Transverse colon (tissue), 4 donors: ENCODE data around the gene PTPRN2. TPM values are rescaled to one million over a fixed set of nuclear protein-coding genes. Genes with fewer than 3 reads are reported as not detected.

Source experiments
- DNase-seq: peaks from one replicate; pipeline ENCODE4 v3.0.0-alpha.2; 2019
- H3K27ac ChIP-seq, 4 donors: fragments of 200-600 bp; sonication (generic); 2 replicates each; pipeline ENCODE4 v1.5.1; 2016 to 2018; ENCODE audit warnings: inconsistent platforms in 4 of 4
- H3K27me3 ChIP-seq: fragments of 200-600 bp; sonication (generic); 2 replicates; pipeline ENCODE4 v1.5.1; 2017; ENCODE audit warnings: inconsistent platforms
- H3K36me3 ChIP-seq, 4 donors: fragments of 200-600 bp; sonication (generic); 2 replicates each; pipeline ENCODE4 v1.5.1; 2017 to 2019; ENCODE audit warnings: inconsistent platforms in 4 of 4
- H3K4me1 ChIP-seq, 4 donors: fragments of 200-600 bp; sonication (generic); 2 replicates each; pipeline ENCODE4 v1.5.1; 2017 to 2020; ENCODE audit warnings: inconsistent platforms in 4 of 4
- H3K4me3 ChIP-seq, 4 donors: fragments of 200-600 bp; sonication (generic); 1 replicate in 1 of 4; 2 replicates in 3 of 4; pipeline versions ENCODE4 v1.5.1 to v1.6.1; 2017 to 2019; ENCODE audit warnings: inconsistent platforms in 4 of 4
- H3K9me3 ChIP-seq, 2 donors: fragments of 200-600 bp; sonication (generic); 2 replicates each; pipeline ENCODE4 v1.5.1; 2017 to 2019; ENCODE audit warnings: inconsistent platforms in 2 of 2
- EP300 ChIP-seq: sonication (generic); formaldehyde crosslinking; IDR thresholded peaks from one replicate; pipeline ENCODE4 v1.6.1; 2017; ENCODE audit warnings: antibody characterized with exemption, low read depth
- POLR2A ChIP-seq: fragments of 450-650 bp; IDR thresholded peaks from one replicate; pipeline ENCODE4 v1.6.1; 2016; ENCODE audit warnings: antibody characterized with exemption, mild to moderate bottlenecking, moderate library complexity
- POLR2AphosphoS5 ChIP-seq, 3 donors: sonication (generic); formaldehyde crosslinking; IDR thresholded peaks; one replicate each; pipeline ENCODE4 v1.6.1; 2016; ENCODE audit warnings: antibody characterized with exemption in 3 of 3
- WGBS, 2 donors: methylation state at CpG; one replicate each; pipeline ENCODE4 v1.1.5; 2018; ENCODE audit warnings: low coverage in 1 of 2; 5-methylcytosine and 5-hydroxymethylcytosine counted together
- in situ Hi-C, 4 donors: fragments of 200-750 bp; cut with MboI; loops; one replicate each; pipeline versions ENCODE4 v1.15.0 to v1.15.1; 2017; ENCODE audit warnings: low sequenced_read_pairs in 3 of 4, low pct_ligation_motif_present in 1 of 4, low pct_unique_long_range_greater_than_20kb in 1 of 4
- intact Hi-C: fragments of 100-400 bp; cut with DNase I; formaldehyde crosslinking; loops from one replicate; pipeline ENCODE4 v1.15.1; 2023; ENCODE audit warnings: low total_unique reads
- total RNA-seq, 4 donors: library from RNA; depleted of rRNA; stranded (reverse); fragments of >200 nt; gene quantifications; one replicate each; pipeline ENCODE4 v1.1.0, GENCODE V29; 2016
- TF ChIP-seq, protein P1 (sequence below), 5 experiments: fragments of 200-600 bp in 3 of 5; fragments of 450-650 bp in 2 of 5; sonication (generic) in 3 of 5; IDR thresholded peaks; 1 replicate in 2 of 5; 2 replicates in 3 of 5; pipeline ENCODE4 v1.5.1; 2016 to 2017; ENCODE audit warnings: antibody characterized with exemption in 5 of 5, inconsistent platforms in 3 of 5, mild to moderate bottlenecking in 2 of 5, moderate library complexity in 1 of 5

The PTPRN2 gene
- total RNA-seq, 4 donors from 2014 or later, result 15.4 to 31.1 (median 21.8) TPM

DNA sequence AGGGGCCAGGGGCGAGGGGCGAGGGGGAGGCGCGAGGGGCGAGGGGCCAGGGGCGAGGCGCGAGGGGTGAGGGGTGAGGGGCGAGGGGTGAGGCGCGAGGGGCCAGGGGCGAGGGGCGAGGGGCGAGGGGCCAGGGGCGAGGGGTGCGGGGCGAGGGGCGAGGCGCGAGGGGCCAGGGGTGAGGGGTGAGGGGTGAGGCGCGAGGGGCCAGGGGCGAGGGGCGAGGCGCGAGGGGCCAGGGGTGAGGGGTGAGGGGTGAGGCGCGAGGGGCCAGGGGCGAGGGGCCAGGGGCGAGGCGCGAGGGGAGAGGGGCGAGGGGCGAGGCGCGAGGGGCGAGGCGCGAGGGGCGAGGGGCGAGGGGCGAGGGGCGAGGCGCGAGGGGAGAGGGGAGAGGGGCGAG lies 192.3 kb downstream of the PTPRN2 start:
- H3K4me3 ChIP-seq, result no peak overlapping the region
- no peaks in the 10 kb centered on the region for H3K27me3 ChIP-seq
- in situ Hi-C loops, result no loop called here
- H3K9me3 ChIP-seq, result peaks cover 0 to 4% of the 10 kb centered on the region in 2 donors
- TF ChIP-seq EP300, result no peak
- TF ChIP-seq, protein P1, sequence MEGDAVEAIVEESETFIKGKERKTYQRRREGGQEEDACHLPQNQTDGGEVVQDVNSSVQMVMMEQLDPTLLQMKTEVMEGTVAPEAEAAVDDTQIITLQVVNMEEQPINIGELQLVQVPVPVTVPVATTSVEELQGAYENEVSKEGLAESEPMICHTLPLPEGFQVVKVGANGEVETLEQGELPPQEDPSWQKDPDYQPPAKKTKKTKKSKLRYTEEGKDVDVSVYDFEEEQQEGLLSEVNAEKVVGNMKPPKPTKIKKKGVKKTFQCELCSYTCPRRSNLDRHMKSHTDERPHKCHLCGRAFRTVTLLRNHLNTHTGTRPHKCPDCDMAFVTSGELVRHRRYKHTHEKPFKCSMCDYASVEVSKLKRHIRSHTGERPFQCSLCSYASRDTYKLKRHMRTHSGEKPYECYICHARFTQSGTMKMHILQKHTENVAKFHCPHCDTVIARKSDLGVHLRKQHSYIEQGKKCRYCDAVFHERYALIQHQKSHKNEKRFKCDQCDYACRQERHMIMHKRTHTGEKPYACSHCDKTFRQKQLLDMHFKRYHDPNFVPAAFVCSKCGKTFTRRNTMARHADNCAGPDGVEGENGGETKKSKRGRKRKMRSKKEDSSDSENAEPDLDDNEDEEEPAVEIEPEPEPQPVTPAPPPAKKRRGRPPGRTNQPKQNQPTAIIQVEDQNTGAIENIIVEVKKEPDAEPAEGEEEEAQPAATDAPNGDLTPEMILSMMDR (IDR thresholded peaks at IDR 0.05), result no peak
- no peak for TF ChIP-seq POLR2AphosphoS5 (IDR thresholded peaks at IDR 0.05)
- TF ChIP-seq POLR2A, result no peak
- peaks cover 0 to 13% (median 9%) of the 10 kb centered on the region in 4 donors for H3K4me1 ChIP-seq
- intact Hi-C loops, result no loop called here
- H3K27ac ChIP-seq, result no peak overlapping the region
- WGBS, 2 donors, result 70% methylated on average over 2 of the region's 46 CpGs; no CpG with 5 or more reads in 1 of the 2 donors
- DNase-seq, result no peak
- H3K36me3 ChIP-seq, result no peaks in the 10 kb centered on the region

DNA sequence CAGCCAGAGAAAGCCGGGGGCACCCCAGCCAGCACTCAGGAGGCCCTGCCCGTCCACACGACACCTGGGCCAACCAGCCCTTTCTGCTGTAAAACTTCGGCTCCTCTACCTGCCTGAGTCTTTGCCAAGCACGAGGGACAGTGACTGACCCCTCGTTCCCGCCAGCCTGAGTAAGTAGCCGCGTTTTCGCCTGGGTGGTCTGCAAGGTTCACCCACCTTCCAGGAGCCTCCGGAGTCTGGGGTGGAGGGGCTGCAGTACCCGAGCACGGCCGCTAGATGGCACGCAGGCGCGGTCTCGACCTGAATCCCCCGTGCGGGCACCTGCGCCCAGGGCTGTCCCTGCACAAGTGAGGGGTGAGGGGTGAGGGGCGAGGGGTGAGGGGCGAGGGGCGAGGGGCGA lies 192.7 kb downstream of the PTPRN2 start:
- in situ Hi-C loops, result no loop called here
- no peak overlapping the region for H3K27ac ChIP-seq
- peaks cover 0 to 4% of the 10 kb centered on the region in 2 donors for H3K9me3 ChIP-seq
- no peaks in the 10 kb centered on the region for H3K36me3 ChIP-seq
- TF ChIP-seq POLR2A (no peak), EP300 (no peak), POLR2AphosphoS5 (IDR thresholded peaks at IDR 0.05) (no peak)
- TF ChIP-seq, protein P1 (IDR thresholded peaks at IDR 0.05), result peak; percentile 72 to 85 (median 82)
- H3K4me3 ChIP-seq, result no peak overlapping the region
- H3K27me3 ChIP-seq, result no peaks in the 10 kb centered on the region
- H3K4me1 ChIP-seq, result peaks cover 0 to 13% (median 9%) of the 10 kb centered on the region in 4 donors
- 44% methylated on average over 6 of the region's 25 CpGs; no CpG with 5 or more reads in 1 of the 2 donors for WGBS, 2 donors
- intact Hi-C loops, result no loop called here
- DNase-seq, result peak; percentile 67

DNA sequence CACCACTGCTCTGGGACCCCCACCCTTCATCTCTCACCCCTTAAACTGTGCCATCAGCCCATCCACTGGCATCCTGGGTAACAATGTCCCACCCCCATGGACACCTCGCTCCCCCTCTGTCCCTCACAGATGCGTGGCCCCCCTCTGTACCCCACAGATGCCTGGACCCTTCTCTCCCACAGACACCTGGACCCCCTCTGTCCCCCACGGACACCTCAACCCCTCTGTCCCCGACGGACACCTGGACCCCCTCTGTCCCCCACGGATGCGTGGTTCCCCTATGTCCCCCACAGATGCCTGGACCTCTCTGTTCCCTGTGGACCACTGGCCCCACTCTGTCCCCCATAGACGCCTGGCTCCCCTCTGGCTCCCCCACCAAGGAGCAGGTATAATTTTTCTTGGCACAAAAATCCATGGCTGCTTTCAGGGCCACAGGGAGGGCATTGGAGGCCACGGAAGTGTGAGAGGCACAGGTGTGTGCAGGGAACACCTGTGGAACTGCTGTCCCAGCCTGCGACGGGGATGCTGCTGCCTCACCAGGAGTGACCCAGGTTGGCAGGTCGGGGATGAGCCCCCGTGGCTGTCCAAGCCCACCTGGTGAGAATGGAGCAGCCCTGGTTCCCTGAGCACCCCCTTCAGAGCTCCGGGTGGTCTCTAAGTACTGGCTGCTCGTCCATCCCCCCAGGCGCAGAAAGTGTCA lies 193.5 kb downstream of the PTPRN2 start:
- H3K4me3 ChIP-seq, result no peak overlapping the region
- no peak for DNase-seq
- no peaks in the 10 kb centered on the region for H3K27me3 ChIP-seq
- TF ChIP-seq, protein P1 (IDR thresholded peaks at IDR 0.05), result no peak
- TF ChIP-seq POLR2A (no peak), POLR2AphosphoS5 (IDR thresholded peaks at IDR 0.05) (no peak), EP300 (no peak)
- no peak overlapping the region for H3K27ac ChIP-seq
- H3K4me1 ChIP-seq, result peaks cover 0 to 13% (median 9%) of the 10 kb centered on the region in 4 donors
- intact Hi-C loops (no loop called here), in situ Hi-C loops (no loop called here)
- no peaks in the 10 kb centered on the region for H3K36me3 ChIP-seq
- peaks cover 0 to 3% of the 10 kb centered on the region in 2 donors for H3K9me3 ChIP-seq
- WGBS, 2 donors, result 86 to 98% methylated on average over 6 to 14 of the region's 16 CpGs

DNA sequence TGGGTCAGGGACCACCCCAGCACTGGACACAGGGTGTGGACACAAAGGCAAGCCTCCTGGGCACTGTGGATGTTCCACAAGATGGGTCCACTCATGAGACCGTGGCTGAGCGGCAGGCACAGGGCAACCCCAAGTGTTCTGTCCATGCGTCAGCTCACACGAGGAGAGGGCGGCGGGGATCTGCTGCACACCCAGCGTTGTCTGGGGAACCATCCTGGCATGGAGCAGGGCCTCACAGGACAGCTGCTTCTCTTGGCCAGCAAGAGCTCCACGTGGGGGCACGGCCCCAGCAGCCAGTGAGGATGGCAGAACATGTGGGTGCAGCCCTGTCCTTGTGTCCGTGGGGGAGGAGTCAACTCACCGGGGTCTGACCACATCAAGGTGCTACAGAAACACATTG lies 195.4 kb downstream of the PTPRN2 start:
- 87% methylated on average over 6 of the region's 11 CpGs; no CpG with 5 or more reads in 1 of the 2 donors for WGBS, 2 donors
- no peaks in the 10 kb centered on the region for H3K27me3 ChIP-seq
- H3K4me3 ChIP-seq, result no peak overlapping the region
- intact Hi-C loops (no loop called here), in situ Hi-C loops (no loop called here)
- H3K36me3 ChIP-seq, result no peaks in the 10 kb centered on the region
- no peaks in the 10 kb centered on the region for H3K9me3 ChIP-seq
- TF ChIP-seq, protein P1 (IDR thresholded peaks at IDR 0.05), result no peak
- TF ChIP-seq POLR2A, result no peak
- no peak for TF ChIP-seq EP300
- TF ChIP-seq POLR2AphosphoS5 (IDR thresholded peaks at IDR 0.05), result no peak
- no peak overlapping the region for H3K27ac ChIP-seq
- H3K4me1 ChIP-seq, result peaks cover 0 to 13% (median 9%) of the 10 kb centered on the region in 4 donors
- DNase-seq, result no peak
